Suppressor macrophage treated with lipopolysaccharide for 1 hour (primary cell): Measurements from ENCODE around the gene ENPP5.

Experiments
- DNase-seq, 3 donors: peaks; one replicate each; pipeline ENCODE4 v3.0.0-alpha.2; 2020 to 2022

ENPP5 gene

GRCh38 chr6:46170357-46171289 lies at the start of gene ENPP5:
Gene ENPP5, minus strand, starts transcription at chr6:46170980. Its CDS starts 2,718 bp downstream, at chr6:46168262.
- DNase-seq = peak; percentile 20 to 42 (median 28)

DNA sequence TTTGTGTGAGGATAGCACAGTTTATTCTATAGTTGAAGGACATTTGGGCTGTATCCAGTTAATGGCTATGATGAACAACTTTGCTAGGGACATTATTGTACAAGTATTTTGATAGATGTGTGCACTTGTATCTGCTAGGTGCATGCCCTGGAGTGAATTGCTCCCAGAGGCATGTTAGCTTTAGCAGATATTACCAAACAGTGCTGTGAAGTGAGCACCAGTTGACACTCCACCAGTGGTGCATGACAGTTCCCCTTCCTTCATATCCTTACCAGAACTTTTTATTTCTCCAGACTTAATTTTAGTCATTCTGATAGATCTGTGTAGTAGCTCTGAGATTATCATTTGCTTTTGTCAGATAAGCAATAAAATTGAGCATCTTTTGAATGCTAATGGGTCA lies 48.9 kb upstream of the ENPP5 start:
- no peak for DNase-seq

- no peak for DNase-seq
These were observed 47.7 kb upstream of the ENPP5 start for GRCh38 chr6:46218457-46218856.

DNA sequence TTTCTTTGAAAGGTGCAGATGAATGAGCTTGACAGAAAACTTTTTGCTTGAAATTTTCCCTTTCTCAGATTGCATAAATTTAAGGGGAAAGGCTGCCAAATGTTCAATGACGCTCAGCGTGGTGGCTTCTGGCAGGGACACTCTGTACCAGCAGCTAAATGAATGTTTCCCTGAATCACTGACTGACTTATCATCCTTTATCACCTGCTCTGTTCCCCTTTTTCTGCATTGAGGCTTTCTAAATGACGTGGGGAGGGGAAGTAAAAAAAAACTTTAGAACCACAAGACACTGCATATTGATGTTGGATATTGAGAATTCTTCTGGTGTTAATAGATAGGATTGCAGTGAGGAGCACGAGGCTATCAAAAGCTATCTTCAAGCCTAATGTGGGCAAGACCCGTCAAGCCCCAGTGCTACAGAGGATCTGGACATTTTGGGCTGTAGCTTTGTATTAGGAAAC lies 46.9 kb upstream of the ENPP5 start:
- peak; percentile 31 to 66 (median 50) for DNase-seq

DNA sequence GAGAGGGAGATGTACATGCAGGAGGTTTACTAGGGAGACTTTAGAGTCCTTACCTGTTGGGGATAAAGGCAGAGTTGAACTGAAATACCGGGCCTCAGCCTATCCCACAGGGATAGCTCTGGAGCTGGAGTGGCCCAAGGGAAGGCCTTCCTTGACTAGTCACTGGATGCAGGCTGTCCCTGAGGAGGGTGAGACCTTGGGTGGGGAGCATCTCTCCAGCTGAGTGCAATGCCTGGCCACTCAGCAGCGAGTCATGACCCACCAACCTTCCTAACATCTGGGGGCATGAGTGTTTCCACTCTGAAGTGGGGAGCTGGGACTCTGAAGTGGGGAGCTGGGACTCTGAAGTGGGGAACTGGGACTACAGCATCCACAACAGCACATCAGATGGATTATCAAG lies 46.1 kb upstream of the ENPP5 start:
- DNase-seq = no peak

GRCh38 chr6:46215777-46216176 lies 45.0 kb upstream of the ENPP5 start:
- DNase-seq = peak in 1 of 3 donors; percentile 6

GRCh38 chr6:46215213-46215612 lies 44.4 kb upstream of the ENPP5 start:
- DNase-seq = peak in 1 of 3 donors; percentile 8

DNA sequence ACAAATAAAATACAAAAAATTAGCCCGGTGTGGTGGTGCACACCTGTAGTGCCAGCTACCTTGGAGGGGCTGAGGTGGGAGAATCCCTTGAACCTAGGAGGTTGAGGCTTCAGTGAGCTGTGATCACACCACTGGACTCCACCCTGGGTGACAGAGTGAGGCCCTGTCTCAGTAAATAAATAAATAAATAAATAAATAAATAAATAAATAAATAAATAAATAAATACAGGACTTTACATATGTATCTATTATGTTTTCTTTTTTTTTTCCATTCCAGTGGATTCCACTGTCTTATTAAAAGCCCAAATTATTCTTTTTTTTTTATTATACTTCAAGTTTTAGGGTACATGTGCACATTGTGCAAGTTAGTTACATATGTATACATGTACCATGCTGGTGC lies 41.1 kb upstream of the ENPP5 start:
- DNase-seq = no peak

DNA sequence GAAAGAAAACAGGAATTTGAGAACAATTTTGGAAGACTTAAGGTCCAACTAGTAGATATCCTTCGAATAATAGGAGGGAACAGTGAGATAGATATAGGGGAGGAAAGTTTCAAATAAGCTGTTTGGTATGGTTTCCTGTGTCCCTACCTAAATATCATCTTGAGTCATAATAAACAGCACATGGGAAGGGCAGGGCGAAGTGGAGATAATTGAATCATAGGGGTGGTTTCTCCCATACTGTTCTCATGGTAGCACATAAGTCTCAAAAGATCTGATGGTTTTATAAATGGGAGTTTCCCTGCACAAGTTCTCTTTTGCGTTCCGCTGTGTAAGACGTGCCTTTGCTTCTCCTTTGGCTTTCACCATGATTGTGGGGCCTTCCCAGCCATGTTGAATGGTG lies 39.5 kb upstream of the ENPP5 start:
- DNase-seq = no peak

- DNase-seq = no peak
These were observed 37.5 kb upstream of the ENPP5 start for GRCh38 chr6:46208303-46208702.

DNA sequence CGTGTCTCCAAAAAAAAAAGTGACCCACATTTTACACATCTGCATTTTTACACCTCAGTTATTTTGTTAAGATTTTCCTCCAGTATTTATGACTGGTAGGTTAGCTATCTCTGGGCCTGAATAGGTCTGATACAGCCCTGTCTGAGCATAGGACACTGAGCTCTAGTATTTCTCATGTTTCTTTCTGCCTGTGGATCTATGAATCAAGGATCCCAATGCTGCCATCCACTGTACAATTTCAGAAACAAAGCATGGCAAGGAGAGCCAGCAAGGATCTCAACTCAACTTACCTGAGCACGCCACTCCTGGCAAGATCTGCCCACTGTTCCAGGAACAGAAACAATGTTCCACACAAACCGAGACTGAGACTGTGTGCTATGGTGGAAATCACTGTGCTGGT lies 36.4 kb upstream of the ENPP5 start:
- no peak for DNase-seq

GRCh38 chr6:46204880-46205650 lies 34.3 kb upstream of the ENPP5 start:
- DNase-seq = no peak

DNA sequence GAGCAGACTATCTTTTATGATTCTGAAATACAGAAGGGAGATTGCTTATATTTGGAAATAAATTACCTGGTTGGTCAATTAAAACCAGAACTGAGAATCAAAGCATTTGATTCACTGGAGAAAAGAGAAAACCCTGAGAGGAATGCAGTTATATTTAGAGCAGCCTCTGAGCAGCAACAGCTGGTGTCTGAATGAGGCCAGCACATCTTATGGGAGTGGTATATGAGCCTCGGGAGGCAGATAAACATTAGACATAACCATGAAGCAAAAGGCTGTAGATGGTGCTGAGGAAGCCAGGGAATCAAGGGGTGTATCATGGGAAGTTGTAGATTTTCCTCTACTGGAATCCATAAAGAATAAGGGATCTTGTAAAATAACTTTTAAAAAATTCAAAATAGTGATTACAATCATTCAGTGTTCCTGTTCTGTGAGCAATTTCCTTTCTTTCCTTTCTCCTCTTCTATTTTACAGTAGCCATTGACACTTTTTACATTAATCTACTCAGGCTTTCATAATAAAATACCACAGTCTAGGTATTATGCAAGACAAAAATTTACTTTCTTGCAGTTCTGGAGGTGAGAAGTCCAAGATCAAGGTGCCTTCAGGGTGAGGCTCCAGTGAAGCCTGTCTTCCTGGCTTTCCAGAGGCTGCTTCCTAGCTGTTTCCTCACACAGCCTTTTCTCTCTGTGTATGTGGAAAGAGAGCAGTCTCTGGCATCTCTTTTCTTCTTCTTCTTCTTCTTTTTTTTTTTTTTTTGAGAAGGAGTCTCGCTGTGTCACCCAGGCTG lies 32.8 kb upstream of the ENPP5 start:
- no peak for DNase-seq

- no peak for DNase-seq
These were observed 30.9 kb upstream of the ENPP5 start for GRCh38 chr6:46201702-46202101.

GRCh38 chr6:46199387-46199786 lies 28.6 kb upstream of the ENPP5 start:
- no peak for DNase-seq

DNA sequence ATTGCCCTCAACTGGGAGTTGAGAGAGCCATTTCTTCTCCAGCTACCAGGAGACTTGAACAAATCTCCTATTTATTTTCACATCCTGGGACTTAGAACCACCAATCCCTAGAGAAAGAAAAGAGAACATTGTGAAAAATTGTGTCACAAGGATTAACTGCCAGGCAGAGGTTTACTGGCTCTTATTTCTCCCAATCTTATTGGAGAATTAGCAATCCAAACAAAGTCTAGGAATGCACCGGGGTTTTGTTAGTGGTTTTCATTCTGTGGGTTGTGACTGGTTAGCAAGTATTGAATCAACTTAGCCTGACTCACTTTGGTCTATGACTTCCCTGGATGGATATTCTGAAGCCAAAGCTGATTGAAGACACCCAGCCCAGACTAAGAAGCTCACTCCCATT lies 21.2 kb upstream of the ENPP5 start:
- DNase-seq = no peak

GRCh38 chr6:46190889-46191288 lies 20.1 kb upstream of the ENPP5 start:
- no peak for DNase-seq

DNA sequence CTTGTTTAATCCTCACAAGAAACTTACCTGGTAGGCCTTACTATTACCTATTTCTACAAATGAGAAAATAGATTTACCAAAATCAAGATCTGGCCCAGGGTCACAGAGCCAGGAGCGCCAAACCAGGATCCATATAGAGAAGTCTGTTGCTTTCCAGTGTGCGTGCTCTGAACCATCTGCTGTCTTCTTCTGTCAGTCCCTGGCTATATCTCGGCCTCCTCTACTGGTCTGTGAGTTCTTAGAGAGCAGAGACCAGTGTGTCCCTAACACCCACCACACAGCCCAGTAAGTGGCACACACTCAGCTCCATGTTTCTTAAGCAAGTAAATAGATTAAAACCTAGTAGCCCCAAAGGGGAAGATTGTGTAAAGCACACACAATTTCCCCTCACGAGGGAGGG lies 18.9 kb upstream of the ENPP5 start:
- DNase-seq = no peak

DNA sequence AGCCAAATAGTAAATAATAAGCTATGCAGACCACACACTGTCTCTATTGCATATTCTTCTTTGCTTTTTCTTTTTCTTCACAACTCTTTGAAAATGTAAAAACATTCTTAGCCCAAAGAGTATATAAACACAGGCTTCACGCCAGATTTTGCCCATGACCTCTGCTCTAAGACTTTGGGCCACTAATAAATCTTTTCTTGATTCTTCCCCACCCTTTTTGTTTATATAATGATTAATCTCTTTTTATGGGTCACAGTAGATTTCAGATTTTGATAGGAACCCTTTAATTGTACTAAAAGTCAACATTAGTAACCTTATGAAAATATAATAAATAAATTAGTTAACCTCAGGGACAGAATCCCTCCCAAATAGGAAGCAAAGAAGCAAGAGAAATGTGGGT lies 15.8 kb upstream of the ENPP5 start:
- no peak for DNase-seq

- DNase-seq = no peak
These were observed 13.3 kb upstream of the ENPP5 start for GRCh38 chr6:46184114-46184513.

DNA sequence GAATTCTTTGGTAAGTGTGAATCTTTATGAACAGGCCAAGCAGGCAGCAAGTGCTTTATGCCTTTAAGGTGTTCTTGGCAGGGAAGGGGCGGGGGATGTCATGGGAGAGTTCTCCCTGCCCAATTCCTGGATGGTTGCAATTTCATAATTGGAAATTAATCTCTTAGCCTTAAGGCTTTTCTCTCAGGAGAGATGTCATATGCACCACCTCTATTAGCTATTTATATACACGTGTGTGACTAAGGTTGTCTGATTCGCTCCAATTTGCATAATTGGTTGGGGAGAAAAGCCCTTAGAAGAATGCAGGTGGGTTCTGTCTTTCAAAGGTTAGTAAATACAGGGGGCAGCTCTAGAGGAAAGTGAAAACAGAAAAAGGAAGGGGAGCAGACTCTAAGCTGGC lies 5.2 kb upstream of the ENPP5 start:
- no peak for DNase-seq

DNA sequence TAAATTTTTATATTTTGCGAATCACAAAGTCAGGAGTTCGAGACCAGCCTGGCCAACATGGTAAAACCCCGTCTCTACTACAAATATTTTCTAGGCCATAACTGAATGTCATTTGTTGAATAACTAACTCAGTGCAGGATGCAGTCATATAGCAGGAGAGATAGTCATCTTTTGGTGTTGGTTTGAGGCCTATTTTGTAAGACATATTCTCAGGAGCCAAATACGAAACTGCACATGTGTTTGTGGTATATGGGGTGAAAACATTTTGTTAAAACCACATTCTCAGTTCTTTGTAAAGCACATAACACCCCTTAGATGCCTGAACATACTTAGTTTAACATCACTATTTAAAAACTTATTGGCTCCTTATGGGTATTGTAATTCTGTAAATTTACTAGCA lies 4.7 kb upstream of the ENPP5 start:
- DNase-seq = no peak

DNA sequence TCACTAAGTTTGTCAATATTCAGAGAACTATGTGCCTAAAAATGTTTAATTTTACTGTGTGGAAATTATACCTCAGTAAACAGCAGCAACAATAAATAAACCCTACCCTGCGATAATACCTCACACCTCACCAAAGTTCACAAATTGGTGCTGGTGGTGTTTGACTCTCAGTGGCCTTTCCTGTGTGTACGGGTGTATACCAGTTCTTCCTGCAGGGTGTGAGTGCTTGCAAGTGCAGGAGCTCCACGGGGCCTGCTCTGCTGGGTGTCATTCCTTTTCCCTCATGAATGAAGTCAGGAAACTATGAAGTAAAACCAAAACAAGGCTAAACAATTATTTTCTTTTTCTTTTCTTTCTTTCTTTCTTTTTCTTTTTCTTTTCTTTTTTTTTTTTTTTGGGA lies 4.1 kb upstream of the ENPP5 start:
- DNase-seq = no peak
